CD4-positive, alpha-beta T cell treated with Interleukin-2 at 100 ng/mL for 4 hours (primary cell): ENCODE results near the gene LRRC31.

Experiments
- DNase-seq: peaks from one replicate; pipeline ENCODE4 v3.0.0-alpha.2; 2020; ENCODE audit warnings: low spot score

The LRRC31 gene

GRCh38 chr3:169813278-169813677, 56.5 kb downstream of the LRRC31 start:
- DNase-seq, result no peak

- DNase-seq, result peak; percentile 72
These were observed 57.2 kb downstream of the LRRC31 start, which contains the start of the genes LRRC34 and LRRIQ4 for GRCh38 chr3:169812332-169813235. Gene LRRC34 (minus strand): TSS chr3:169812904. CDS start chr3:169812548, 356 bp downstream. Gene LRRIQ4 (plus strand): TSS chr3:169812870. CDS start chr3:169821922, 9,052 bp downstream.

- no peak for DNase-seq
These were observed 58.0 kb downstream of the LRRC31 start for GRCh38 chr3:169811631-169812331.

GRCh38 chr3:169809230-169809795, 60.4 kb downstream of the LRRC31 start:
- no peak for DNase-seq

- DNase-seq, result no peak
These were observed 65.1 kb downstream of the LRRC31 start for GRCh38 chr3:169804681-169805080.

GRCh38 chr3:169792359-169792758, 77.4 kb downstream of the LRRC31 start:
- DNase-seq, result no peak

- DNase-seq, result no peak
These were observed 78.9 kb downstream of the LRRC31 start for GRCh38 chr3:169790687-169791429.

GRCh38 chr3:169790219-169790618, 79.5 kb downstream of the LRRC31 start:
- DNase-seq, result no peak
